ENCODE results near the gene LTBP1. TPM values are rescaled to one million over a fixed set of nuclear protein-coding genes. Genes with fewer than 3 reads are reported as not detected.

The LTBP1 gene
- total RNA-seq, 4 donors from 2014 or later, result 5.1 to 12.9 (median 10.7) TPM

DNA sequence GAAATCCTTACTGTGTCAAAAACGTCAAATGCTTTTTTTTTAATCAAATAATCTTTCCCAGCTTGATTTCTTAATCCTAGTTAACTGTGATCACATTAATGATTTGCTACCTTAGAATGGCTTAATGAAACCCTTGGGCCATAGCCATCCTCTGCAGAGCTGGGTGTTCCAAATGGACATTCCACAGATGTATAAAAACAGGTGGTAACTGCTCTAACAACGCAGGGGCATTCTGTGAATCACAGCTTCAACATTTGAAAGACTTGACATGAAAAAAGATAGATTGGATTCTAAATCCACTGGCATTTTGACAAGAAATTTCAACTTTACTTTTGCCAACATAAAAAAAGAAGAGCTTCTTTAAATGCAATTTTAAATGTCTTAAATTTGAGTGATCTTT lies 459.9 kb downstream of the LTBP1 start:
- TF ChIP-seq POLR2A (IDR thresholded peaks at IDR 0.05), result no peak
- TF ChIP-seq, protein P1, sequence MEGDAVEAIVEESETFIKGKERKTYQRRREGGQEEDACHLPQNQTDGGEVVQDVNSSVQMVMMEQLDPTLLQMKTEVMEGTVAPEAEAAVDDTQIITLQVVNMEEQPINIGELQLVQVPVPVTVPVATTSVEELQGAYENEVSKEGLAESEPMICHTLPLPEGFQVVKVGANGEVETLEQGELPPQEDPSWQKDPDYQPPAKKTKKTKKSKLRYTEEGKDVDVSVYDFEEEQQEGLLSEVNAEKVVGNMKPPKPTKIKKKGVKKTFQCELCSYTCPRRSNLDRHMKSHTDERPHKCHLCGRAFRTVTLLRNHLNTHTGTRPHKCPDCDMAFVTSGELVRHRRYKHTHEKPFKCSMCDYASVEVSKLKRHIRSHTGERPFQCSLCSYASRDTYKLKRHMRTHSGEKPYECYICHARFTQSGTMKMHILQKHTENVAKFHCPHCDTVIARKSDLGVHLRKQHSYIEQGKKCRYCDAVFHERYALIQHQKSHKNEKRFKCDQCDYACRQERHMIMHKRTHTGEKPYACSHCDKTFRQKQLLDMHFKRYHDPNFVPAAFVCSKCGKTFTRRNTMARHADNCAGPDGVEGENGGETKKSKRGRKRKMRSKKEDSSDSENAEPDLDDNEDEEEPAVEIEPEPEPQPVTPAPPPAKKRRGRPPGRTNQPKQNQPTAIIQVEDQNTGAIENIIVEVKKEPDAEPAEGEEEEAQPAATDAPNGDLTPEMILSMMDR (IDR thresholded peaks at IDR 0.05), result no peak
- peaks cover 0 to under 1% of the 10 kb centered on the region in 2 donors for H3K4me1 ChIP-seq
- H3K27me3 ChIP-seq, result no peaks in the 10 kb centered on the region
- H3K9me3 ChIP-seq, result no peaks in the 10 kb centered on the region
- H3K4me3 ChIP-seq (replicated peaks in 1 of 3), result no peak overlapping the region
- intact Hi-C loops (cut with DNase I), result no loop called here
- no peaks in the 10 kb centered on the region for H3K36me3 ChIP-seq
- WGBS, 2 donors, result 81 to 86% methylated on average over 2 of the region's 2 CpGs
- DNase-seq, result no peak
- no peak overlapping the region for H3K27ac ChIP-seq

DNA sequence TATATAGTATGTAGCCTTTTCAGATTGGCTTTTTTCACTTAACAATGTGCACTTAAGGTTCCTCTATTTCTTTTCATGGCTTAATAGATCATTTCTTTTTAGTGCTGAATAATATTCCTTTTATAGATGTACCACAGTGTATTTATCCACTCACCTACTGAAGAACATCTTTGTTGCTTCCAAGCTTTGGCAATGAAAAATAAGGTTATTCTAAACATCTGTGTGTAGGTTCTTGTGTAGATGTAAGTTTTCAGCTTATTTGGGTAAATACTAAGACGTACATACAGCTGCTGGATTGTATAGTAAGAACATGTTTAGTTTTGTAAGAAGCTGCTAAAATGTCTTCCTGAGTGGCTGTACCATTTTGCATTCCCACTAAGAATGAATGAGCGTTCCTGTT lies 461.4 kb downstream of the LTBP1 start:
- Histone ChIP-seq H3K4me3 (replicated peaks in 1 of 3) (no peak overlapping the region), H3K4me1 (peaks cover 0 to 8% of the 10 kb centered on the region in 2 donors), H3K27ac (no peak overlapping the region), H3K27me3 (no peaks in the 10 kb centered on the region), H3K9me3 (no peaks in the 10 kb centered on the region), H3K36me3 (no peaks in the 10 kb centered on the region)
- intact Hi-C loops (cut with DNase I), result no loop called here
- DNase-seq, result no peak
- WGBS, 2 donors, result 86 to 100% methylated on average over 2 of the region's 2 CpGs
- TF ChIP-seq POLR2A (IDR thresholded peaks at IDR 0.05), result no peak
- TF ChIP-seq, protein P1 (IDR thresholded peaks at IDR 0.05), result no peak

DNA sequence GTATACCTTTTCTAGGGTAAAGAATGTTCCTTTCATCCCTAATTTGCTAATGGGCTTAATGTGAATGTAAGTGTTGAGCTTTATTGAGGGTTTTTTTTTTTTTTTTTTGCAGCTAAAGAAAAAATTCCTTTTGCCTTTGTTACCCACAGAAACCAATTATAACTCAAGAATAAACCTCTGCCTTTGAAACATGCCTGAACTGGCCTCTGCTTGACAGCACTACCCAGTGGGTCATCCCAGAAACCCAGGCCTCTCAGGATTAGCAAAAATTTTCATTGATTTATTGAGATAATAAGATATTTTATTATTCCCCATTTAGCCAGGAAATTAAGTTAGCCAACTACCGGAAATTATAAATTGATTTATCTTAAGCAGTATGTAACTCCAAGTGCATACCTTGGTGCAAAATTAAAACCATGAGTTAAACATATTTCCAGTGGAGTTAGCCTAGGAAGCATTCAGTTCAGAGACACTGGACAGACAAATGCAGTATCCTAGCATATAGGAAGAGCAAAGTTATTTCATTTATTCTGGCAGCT lies 462.7 kb downstream of the LTBP1 start:
- intact Hi-C loops (cut with DNase I), result no loop called here
- DNase-seq, result no peak
- Histone ChIP-seq H3K9me3 (no peaks in the 10 kb centered on the region), H3K27me3 (no peaks in the 10 kb centered on the region), H3K4me3 (replicated peaks in 1 of 3) (no peak overlapping the region), H3K36me3 (no peaks in the 10 kb centered on the region), H3K27ac (no peak overlapping the region), H3K4me1 (peaks cover 0 to 8% of the 10 kb centered on the region in 2 donors)
- WGBS, 2 donors, result 93 to 98% methylated on average over 1 of the region's 1 CpG
- TF ChIP-seq POLR2A (IDR thresholded peaks at IDR 0.05), result no peak
- TF ChIP-seq, protein P1 (IDR thresholded peaks at IDR 0.05), result no peak

DNA sequence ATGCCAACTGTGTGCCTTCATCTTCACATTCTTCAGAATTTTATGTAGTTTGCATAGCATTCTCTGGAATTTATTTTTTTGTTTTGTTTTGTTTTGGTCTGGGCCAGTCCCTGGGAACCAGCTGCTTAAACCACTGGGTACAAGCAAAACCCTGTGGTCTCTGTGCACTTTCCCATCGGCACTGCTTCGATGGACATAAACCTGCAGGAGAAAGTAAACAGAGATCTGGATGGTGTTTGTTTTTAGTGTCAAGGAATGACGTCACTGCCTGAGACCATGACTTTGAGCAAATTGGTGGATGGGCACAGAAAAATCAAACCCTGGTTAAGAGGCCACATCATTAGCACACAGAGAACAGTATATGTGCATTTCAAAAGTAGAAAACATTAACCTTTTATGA lies 465.0 kb downstream of the LTBP1 start:
- Histone ChIP-seq H3K9me3 (no peaks in the 10 kb centered on the region), H3K27ac (peak overlapping the region in 2 of 3 donors; percentile 4 to 9), H3K4me1 (peaks cover 0 to 8% of the 10 kb centered on the region in 2 donors), H3K36me3 (no peaks in the 10 kb centered on the region), H3K4me3 (replicated peaks in 1 of 3) (no peak overlapping the region), H3K27me3 (no peaks in the 10 kb centered on the region)
- WGBS, 2 donors, result 21 to 32% methylated on average over 3 of the region's 3 CpGs
- peak in 1 of 2 donors; percentile 39 for DNase-seq
- TF ChIP-seq, protein P1 (IDR thresholded peaks at IDR 0.05), result no peak
- no peak for TF ChIP-seq POLR2A (IDR thresholded peaks at IDR 0.05)
- intact Hi-C loops (cut with DNase I), result no loop called here

DNA sequence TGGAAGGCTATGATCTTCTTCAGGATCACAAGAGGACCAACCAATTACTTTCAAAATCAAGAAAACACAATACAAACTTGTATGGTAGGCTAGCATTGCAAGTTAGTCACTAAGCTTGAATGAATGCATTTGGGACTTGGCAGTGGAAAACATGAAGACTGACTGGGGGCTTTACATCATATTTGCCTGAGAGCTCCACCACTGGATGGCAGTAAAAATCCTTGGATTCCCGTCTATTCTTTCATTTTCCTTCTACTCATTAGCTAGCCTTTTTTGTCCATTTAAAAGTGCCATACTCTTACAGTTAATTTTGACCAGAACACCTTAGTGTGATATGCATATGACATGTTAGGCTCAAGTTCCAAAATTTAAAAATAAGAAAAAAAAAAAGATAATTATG lies 466.2 kb downstream of the LTBP1 start:
- Histone ChIP-seq H3K9me3 (no peaks in the 10 kb centered on the region), H3K27me3 (no peaks in the 10 kb centered on the region), H3K36me3 (no peaks in the 10 kb centered on the region), H3K27ac (no peak overlapping the region), H3K4me1 (peaks cover 0 to 8% of the 10 kb centered on the region in 2 donors), H3K4me3 (replicated peaks in 1 of 3) (no peak overlapping the region)
- intact Hi-C loops (cut with DNase I), result no loop called here
- 55 to 60% methylated on average over 1 of the region's 1 CpG for WGBS, 2 donors
- no peak for DNase-seq
- TF ChIP-seq, protein P1 (IDR thresholded peaks at IDR 0.05), result peak in 3 of 6 experiments; percentile 38 to 55 (median 43)
- no peak for TF ChIP-seq POLR2A (IDR thresholded peaks at IDR 0.05)
